IPS-20b (cell line): ENCODE measurements around the gene FAM120B.
A peak's percentile ranks its signal among the peaks of the same experiment; 100 is the strongest.

ENCODE experiments used
- H3K27ac ChIP-seq: one replicate; pipeline ENCODE4 v1.5.1; 2013; ENCODE audit warnings: low read length
- H3K27me3 ChIP-seq: 2 replicates; pipeline ENCODE4 v1.6.1; 2013; ENCODE audit warnings: mild to moderate bottlenecking, low read length, inconsistent platforms; ENCODE audit not compliant: insufficient read depth
- H3K36me3 ChIP-seq: 2 replicates; pipeline ENCODE4 v1.6.1; 2013; ENCODE audit warnings: low read depth, mild to moderate bottlenecking, inconsistent platforms, low read length, moderate library complexity; ENCODE audit not compliant: insufficient read depth
- H3K4me1 ChIP-seq: 2 replicates; pipeline ENCODE4 v1.6.1; 2013; ENCODE audit warnings: mild to moderate bottlenecking, control low read depth, inconsistent platforms, low read length, moderate library complexity; ENCODE audit not compliant: insufficient read depth
- H3K4me3 ChIP-seq: 2 replicates; pipeline ENCODE4 v1.5.1; 2013; ENCODE audit warnings: mild to moderate bottlenecking, low read length, inconsistent platforms
- H3K9ac ChIP-seq: 2 replicates; pipeline ENCODE4 v1.6.1; 2013; ENCODE audit warnings: low read depth, mild to moderate bottlenecking, inconsistent platforms, low read length, moderate library complexity
- H3K9me3 ChIP-seq: 2 replicates; pipeline ENCODE4 v1.6.1; 2013; ENCODE audit warnings: mild to moderate bottlenecking, low read depth, low read length, inconsistent platforms; ENCODE audit not compliant: insufficient read depth

The FAM120B gene

DNA sequence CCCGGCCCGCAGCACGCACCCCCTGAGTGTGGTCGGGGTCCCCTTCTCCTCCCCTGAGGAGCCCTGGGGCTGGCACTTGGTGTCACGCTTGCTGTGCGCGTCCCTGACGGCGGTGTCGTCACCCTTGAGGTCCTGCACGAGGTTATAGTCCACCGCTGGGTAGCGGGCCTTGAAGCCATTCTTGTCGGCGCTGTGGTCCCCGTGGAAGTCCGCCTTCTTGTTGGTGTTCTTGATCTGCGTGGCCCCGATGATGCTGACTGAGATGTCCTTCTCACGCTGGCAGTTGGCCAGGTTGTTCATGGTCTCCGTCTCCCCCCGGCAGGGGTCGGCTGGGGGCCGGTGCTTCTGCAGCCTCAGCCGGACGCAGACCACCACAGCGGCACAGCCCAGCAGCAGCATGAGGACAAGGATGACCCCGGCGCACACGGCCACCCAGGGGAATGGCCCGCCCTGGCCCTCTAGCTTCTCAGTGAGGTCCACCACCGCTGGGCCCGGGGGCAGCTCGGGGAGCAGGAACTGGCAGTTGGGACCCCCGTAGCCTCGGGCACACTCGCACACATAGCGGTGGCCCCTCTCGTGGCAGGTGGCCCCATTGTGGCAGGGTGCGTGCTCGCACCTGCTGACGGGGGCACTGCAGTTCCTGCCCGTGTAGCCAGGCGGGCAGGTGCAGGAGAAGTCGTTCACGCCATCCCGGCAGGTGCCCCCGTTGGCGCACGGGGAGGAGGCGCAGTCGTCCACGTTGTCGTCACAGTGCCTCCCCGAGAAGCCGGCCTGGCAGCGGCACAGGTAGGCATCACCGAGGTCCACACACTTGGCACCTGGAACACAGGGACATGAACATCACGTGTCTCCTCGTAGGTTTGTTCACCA, 23.1 kb upstream of the FAM120B start:
- peaks cover 9% of the 10 kb centered on the region; the same call in 1 of the 2 replicates for H3K4me1 ChIP-seq
- peaks cover 41% of the 10 kb centered on the region for H3K27me3 ChIP-seq
- no peak overlapping the region for H3K27ac ChIP-seq
- H3K4me3 ChIP-seq = no peak overlapping the region
- H3K36me3 ChIP-seq = peaks cover 22% of the 10 kb centered on the region
- H3K9me3 ChIP-seq = no peaks in the 10 kb centered on the region; the same call in 1 of the 2 replicates
- H3K9ac ChIP-seq = no peak overlapping the region

DNA sequence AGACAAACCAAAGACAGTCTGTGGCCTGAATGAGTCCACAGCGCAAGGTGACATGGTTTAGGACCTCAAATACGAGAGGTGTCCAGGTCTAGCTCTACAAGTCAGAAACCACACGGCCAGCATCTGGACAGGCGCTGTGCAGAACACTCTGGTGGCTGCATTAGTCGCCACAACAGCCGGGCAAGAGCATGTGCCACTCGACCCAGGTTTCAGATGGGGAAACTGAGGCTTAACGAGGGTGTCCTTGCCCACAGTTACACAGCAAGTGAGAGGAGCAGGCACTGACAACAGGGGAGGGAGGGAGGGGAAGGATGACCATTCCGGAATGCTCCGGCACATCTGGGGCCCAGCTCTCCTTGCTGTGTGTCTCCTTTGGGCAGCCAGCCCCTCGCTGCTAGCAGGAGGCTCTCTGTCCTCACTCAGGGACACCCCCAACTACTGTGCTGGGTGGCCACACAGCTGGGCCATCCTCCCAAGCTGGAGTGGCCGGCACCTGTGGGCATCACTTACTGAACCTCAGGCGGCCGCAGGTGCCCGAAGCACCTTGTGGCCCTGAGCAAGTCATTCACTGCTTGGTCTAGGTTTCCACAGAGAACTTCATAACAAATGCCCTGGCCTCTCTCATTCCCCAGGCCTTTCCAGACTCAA, 22.3 kb upstream of the FAM120B start:
- Histone ChIP-seq H3K9me3 (no peaks in the 10 kb centered on the region; the same call in 1 of the 2 replicates), H3K4me1 (peaks cover 12% of the 10 kb centered on the region), H3K27me3 (peaks cover 49% of the 10 kb centered on the region), H3K4me3 (no peak overlapping the region), H3K9ac (no peak overlapping the region), H3K27ac (no peak overlapping the region), H3K36me3 (peaks cover 22% of the 10 kb centered on the region)

DNA sequence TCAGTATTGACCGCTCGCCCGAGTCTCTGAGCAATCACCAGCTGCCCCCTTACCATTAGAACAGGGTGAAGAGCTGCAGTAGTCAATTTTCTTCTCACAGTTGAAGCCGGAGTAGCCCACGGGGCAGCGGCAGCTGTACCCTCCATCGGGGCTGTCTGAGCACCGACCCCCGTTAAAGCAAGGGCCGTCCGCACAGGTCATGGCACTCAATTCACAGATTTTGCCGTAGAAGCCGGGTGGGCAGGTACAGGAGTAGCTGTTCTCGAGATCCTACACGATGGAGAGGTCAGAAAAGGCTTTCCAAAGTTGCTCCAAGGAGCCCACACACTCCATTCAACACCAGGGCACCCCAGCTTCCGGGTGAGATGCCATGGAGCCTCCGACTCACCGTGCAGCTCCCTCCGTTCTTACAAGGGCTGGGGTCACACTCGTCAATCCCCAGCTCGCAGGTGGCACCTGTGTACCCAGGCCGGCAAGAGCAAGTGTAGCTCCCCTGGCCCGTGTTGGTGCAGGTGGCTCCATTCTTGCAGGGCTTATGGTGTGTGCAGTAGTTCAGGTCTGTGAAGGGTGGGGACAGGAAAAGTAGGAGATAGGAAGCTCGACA, 21.6 kb upstream of the FAM120B start:
- Histone ChIP-seq H3K27ac (no peak overlapping the region), H3K9ac (no peak overlapping the region), H3K4me1 (peaks cover 12% of the 10 kb centered on the region), H3K4me3 (no peak overlapping the region), H3K9me3 (no peaks in the 10 kb centered on the region; the same call in 1 of the 2 replicates), H3K36me3 (peaks cover 22% of the 10 kb centered on the region), H3K27me3 (peaks cover 56% of the 10 kb centered on the region)

DNA sequence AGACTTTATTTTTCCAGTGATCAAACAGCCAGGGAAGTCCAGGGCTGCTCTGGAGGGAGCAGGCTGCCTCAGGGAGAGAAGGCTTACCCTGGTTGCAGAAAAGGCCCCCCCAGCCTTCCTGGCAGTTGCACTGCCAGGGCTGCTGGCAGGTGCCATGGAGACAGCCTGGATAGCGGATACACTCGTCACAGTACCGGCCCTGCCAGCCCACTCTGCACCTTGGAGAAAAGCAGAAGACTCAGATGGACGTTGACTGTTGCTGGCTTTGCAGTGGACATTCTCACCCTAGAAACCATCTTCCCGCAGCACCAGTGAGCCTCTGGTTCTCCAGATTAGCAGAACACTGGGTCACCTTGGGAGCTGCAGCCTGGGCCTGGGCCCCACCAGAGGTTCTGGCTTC, 21.1 kb upstream of the FAM120B start:
- H3K27ac ChIP-seq = no peak overlapping the region
- no peaks in the 10 kb centered on the region; the same call in 1 of the 2 replicates for H3K9me3 ChIP-seq
- H3K27me3 ChIP-seq = peaks cover 62% of the 10 kb centered on the region
- peaks cover 12% of the 10 kb centered on the region for H3K4me1 ChIP-seq
- peaks cover 22% of the 10 kb centered on the region for H3K36me3 ChIP-seq
- no peak overlapping the region for H3K9ac ChIP-seq
- no peak overlapping the region for H3K4me3 ChIP-seq

DNA sequence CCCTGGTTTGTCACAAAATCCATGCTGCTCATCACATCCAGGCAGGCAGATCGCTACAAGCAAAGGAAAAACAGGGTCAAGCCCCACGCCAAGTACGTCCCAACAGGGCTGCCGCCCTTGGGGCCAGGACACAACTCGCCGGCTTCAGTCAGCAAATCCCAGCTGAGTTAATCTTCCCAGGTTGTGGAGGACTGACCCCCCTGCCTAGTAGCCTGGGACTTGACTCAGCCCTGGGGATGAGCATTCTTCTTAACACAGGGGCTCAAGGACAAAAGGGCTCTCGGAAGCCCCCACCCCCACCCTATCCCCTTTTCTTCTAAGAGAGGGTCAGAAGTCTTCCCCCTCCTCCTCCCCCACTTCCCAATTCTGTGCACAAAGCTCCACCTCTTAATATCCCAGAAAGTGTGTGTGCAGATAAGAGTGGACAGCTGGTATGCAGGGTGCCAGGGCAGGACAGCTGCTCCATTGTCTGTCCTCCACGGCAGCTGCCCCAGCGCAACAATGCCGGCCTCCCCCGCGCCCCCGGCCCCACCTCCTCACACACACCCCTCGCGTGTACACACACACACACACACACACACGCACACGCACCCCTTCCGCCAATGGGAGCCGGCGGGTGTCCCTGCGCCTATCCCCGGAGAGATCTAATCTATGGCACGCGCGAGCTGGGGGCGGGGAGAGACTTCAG, 20.2 kb upstream of the FAM120B start:
- Histone ChIP-seq H3K36me3 (peaks cover 22% of the 10 kb centered on the region), H3K9me3 (no peaks in the 10 kb centered on the region; the same call in 1 of the 2 replicates), H3K27ac (no peak overlapping the region), H3K4me3 (peak overlapping the region; percentile 40; the same call in 1 of the 2 replicates), H3K9ac (no peak overlapping the region), H3K27me3 (peaks cover 64% of the 10 kb centered on the region), H3K4me1 (peaks cover 12% of the 10 kb centered on the region)

GRCh38 chr6:170286934-170287265, 19.7 kb upstream of the FAM120B start:
- Histone ChIP-seq H3K9me3 (no peaks in the 10 kb centered on the region; the same call in 1 of the 2 replicates), H3K36me3 (peaks cover 22% of the 10 kb centered on the region), H3K4me1 (peaks cover 12% of the 10 kb centered on the region), H3K9ac (no peak overlapping the region), H3K27me3 (peaks cover 69% of the 10 kb centered on the region), H3K4me3 (peak overlapping the region; percentile 40; the same call in 1 of the 2 replicates), H3K27ac (no peak overlapping the region)

DNA sequence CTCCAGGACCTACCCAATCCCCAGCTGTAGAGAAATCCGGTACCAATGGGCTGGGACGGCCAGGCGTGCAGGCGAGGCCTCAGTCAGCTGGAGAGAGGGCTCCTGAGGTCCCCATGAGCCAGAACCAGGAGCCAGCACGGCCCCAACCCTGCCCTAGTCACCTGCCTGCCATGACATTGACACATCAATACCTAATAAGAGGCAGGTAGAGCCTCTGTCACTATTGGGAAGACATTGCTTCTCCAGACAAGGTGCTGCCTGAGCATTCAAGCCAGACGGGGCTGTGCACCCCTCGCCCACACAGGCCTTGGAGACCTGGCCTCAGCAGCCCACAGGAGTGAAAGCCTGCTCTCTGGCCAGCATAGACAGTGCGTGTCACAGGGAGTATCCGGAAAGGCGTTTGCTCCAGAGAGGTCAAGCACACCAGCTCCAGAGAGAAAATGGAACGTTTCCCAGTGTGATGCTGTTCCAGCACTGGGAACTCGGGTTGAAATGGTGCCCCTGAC, 19.1 kb upstream of the FAM120B start:
- peaks cover 22% of the 10 kb centered on the region for H3K36me3 ChIP-seq
- H3K4me1 ChIP-seq = peaks cover 17% of the 10 kb centered on the region
- H3K27me3 ChIP-seq = peaks cover 75% of the 10 kb centered on the region
- H3K27ac ChIP-seq = no peak overlapping the region
- no peak overlapping the region for H3K9ac ChIP-seq
- 0 out of 2 replicates have a peak overlapping the region, but pooled peaks have one; percentile 65 for H3K4me3 ChIP-seq
- H3K9me3 ChIP-seq = no peaks in the 10 kb centered on the region; the same call in 1 of the 2 replicates

- Histone ChIP-seq H3K36me3 (peaks cover 22% of the 10 kb centered on the region), H3K9me3 (no peaks in the 10 kb centered on the region; the same call in 1 of the 2 replicates), H3K27ac (no peak overlapping the region), H3K4me3 (peak overlapping the region; percentile 65), H3K4me1 (peaks cover 24% of the 10 kb centered on the region), H3K27me3 (peaks cover 82% of the 10 kb centered on the region), H3K9ac (no peak overlapping the region)
Observed at GRCh38 chr6:170288091-170288631, 18.4 kb upstream of the FAM120B start.

- Histone ChIP-seq H3K27me3 (peaks cover 88% of the 10 kb centered on the region), H3K4me1 (peaks cover 31% of the 10 kb centered on the region), H3K27ac (no peak overlapping the region), H3K36me3 (peaks cover 22% of the 10 kb centered on the region), H3K9ac (no peak overlapping the region; the same call in 1 of the 2 replicates), H3K9me3 (no peaks in the 10 kb centered on the region; the same call in 1 of the 2 replicates), H3K4me3 (peak overlapping the region; percentile 65)
Observed at GRCh38 chr6:170288852-170289179, 17.7 kb upstream of the FAM120B start.

DNA sequence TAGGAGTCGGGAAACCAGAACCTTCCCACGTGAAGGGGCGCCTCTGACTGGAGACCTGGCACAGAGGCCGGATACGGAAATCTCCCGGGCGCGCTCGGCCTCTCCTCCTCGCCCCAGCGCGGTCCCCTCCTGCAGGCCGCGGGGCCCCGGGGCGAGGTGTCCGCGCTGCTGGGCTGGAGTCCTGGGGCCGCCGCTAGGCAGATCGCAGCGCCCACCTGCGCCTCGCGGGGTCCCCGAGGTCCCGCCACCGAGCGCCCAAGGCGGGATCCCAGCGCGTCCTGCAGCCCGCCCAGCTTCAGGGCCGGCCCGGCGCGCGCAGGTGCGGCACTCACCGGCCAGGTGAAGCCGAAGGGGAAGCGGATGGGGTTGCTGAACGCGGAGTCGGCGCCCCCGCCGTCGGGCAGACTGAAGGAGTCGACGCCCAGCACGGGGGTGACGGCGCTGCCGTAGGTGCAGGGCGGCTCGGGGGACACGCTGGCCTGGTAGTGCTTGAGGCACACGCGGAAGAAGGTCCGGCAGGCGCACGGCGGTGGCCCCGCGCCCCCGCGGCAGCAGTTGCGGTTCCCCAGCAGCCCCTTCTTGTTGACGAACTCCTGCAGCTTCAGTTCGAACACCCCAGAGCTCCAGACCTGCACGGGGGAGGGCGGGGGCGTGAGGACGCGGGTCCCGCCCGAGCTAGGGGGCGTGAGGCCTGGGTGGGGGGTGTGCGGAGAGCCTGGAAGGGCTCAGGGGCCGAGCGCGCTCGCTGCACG, 17.2 kb upstream of the FAM120B start:
- H3K4me3 ChIP-seq = peak overlapping the region; percentile 65
- H3K9ac ChIP-seq = no peak overlapping the region; the same call in 1 of the 2 replicates
- no peaks in the 10 kb centered on the region; the same call in 1 of the 2 replicates for H3K9me3 ChIP-seq
- peaks cover 22% of the 10 kb centered on the region for H3K36me3 ChIP-seq
- H3K27ac ChIP-seq = no peak overlapping the region
- peaks cover 94% of the 10 kb centered on the region for H3K27me3 ChIP-seq
- H3K4me1 ChIP-seq = peaks cover 36% of the 10 kb centered on the region
